Kidney (tissue), 14 donors: ENCODE results near the gene ANXA4. TPM values are rescaled to one million over a fixed set of nuclear protein-coding genes. Genes with fewer than 3 reads are reported as not detected.
A peak's percentile ranks its signal among the peaks of the same experiment; 100 is the strongest.
"Not testable (repeated sequence)": the region's sequence is repeated elsewhere in the genome, so short reads cannot be mapped to it uniquely, and the experiment has no call there.

Experiments
- DNase-seq, 5 donors: peaks; one replicate each; pipeline ENCODE4 v3.0.0-alpha.2; 2013 to 2020
- FAIRE-seq: peaks from 2 replicates; lab custom pipeline; 2012; peaks lifted over from hg19 to GRCh38; lab: Jason Lieb, UNC
- H3K27ac ChIP-seq, 2 donors: one replicate each; pipeline ENCODE4 v1.7.0; 2013; ENCODE audit warnings: low read depth in 2 of 2, low read length in 2 of 2, inconsistent platforms in 1 of 2
- H3K27me3 ChIP-seq: one replicate; pipeline ENCODE4 v1.7.1; 2013; ENCODE audit warnings: low read length, inconsistent platforms; ENCODE audit not compliant: control insufficient read depth, insufficient read depth
- H3K36me3 ChIP-seq, 3 donors: one replicate each; pipeline versions ENCODE4 v1.7.0 to v1.7.1; 2013; ENCODE audit warnings: low read length in 3 of 3, control low read depth in 1 of 3, inconsistent platforms in 1 of 3; ENCODE audit not compliant: insufficient read depth in 3 of 3, control insufficient read depth in 2 of 3
- H3K4me1 ChIP-seq, 3 donors: one replicate each; pipeline versions ENCODE4 v1.7.0 to v1.7.1; 2013; ENCODE audit warnings: low read length in 3 of 3, inconsistent platforms in 1 of 3, low read depth in 1 of 3; ENCODE audit not compliant: control insufficient read depth in 2 of 3, insufficient read depth in 2 of 3
- H3K4me3 ChIP-seq, 3 donors: one replicate each; pipeline versions ENCODE4 v1.7.0 to v1.8.1; 2013; ENCODE audit warnings: low read length in 3 of 3, control low read depth in 1 of 3, inconsistent platforms in 1 of 3
- H3K9ac ChIP-seq, 3 donors: one replicate each; pipeline versions ENCODE4 v1.7.0 to v1.7.1; 2013; ENCODE audit warnings: low read length in 3 of 3, control low read depth in 1 of 3, inconsistent platforms in 1 of 3
- H3K9me3 ChIP-seq, 3 donors: one replicate each; pipeline versions ENCODE4 v1.7.0 to v1.7.1; 2013; ENCODE audit warnings: low read length in 3 of 3, control low read depth in 1 of 3, inconsistent platforms in 1 of 3; ENCODE audit not compliant: control insufficient read depth in 2 of 3, insufficient read depth in 1 of 3
- CTCF ChIP-seq: IDR thresholded peaks from 3 replicates; pipeline ENCODE4 v1.5.1; 2012; ENCODE audit warnings: mild to moderate bottlenecking, moderate library complexity, borderline replicate concordance; ENCODE audit not compliant: insufficient read depth; ENCODE audit errors: extremely low read depth
- intact Hi-C: fragments of 100-400 bp; cut with DNase I; formaldehyde crosslinking; loops from one replicate; pipeline ENCODE4 v1.11.1; 2022
- polyA plus RNA-seq: library from polyadenylated mRNA; stranded (reverse); fragments of 350-450 nt; fragmentation: Illumina TruSeq; extraction: RNeasy Lipid Tissue Mini Kit (QIAGEN cat#74804); gene quantifications from one replicate; pipeline ENCODE4 v1.2.3, GENCODE V29; 2014; ENCODE audit warnings: low read depth, low replicate concordance; ENCODE audit not compliant: insufficient read depth
- total RNA-seq: library from RNA; stranded (reverse); fragmentation: NEBNext Ultra II Directional; extraction: Animal tissue kit (Norgen Biotek cat#: 25700); gene quantifications from one replicate; pipeline ENCODE4 v1.2.1, GENCODE V29; 2021
- donor health status: control.
- donor health status: control.
- donor health status: control.
- donor health status: control.
- donor health status: control.
- donor health status: DM: yes; HTN: yes; CAD: no.
- donor health status: Normal renal cell carcinoma (clear cell type).

ANXA4 gene
- total and polyA plus RNA-seq, 2 donors from 2014 or later, result 168 to 287 TPM

DNA sequence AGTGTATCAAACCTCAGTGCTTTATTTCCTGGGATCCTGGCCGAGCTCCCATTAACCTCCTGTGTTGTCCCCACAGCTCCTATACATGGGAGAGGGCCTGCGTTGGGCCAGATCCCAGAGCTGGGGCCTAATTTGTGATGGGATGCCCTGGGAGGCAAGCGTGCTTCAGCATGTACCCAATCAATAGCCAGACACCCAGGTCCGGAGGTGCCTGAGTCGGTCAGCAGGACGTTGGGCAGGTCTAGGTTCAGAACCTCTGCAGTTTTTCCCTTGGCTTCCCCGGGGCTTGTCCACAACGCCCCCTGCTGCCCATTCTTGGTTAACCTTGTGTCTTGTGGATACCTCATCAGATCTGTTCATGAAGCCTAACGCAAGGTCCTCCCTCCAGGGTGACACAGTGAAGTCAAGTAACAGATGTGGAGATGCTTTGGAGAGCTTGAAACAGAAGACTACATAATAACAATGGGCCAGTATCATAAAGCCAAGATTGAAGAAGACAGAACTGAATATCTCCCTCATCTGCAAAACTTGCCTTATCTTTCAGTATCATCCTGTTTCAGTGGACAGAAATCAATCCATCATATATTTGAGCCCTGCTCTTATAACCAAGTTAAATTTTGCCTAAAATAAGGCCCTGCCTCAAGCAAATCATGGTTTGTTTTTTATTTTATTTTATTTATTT lies 27.3 kb upstream of the ANXA4 start:
- intact Hi-C loops, result loop anchor here (10.0 kb wide), 1 partner anchor 150 kb away; no protein-coding TSS in a partner anchor
- FAIRE-seq, H3K9ac ChIP-seq: not testable (repeated sequence)

DNA sequence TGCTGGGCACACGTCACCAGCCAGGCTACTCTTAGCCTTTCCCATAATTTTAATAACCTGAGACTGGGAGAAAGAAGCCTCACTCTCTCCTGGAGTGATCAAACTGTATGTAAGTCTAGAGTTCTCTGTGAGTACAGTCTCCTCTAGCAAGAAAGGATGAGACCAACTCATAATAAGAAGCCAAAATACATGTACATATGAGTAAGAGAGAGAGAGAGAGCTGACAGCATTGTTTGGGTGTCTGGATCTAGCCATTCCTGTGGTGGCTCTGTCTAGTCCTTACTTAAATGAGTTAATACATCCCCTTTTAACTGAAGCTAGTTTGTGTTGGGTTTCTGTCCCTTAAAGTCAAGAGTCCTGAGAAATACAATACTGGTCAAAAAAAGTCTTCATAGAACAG lies 26.0 kb upstream of the ANXA4 start:
- DNase-seq (no peak), FAIRE-seq (no peak)
- no peak for TF ChIP-seq CTCF
- Histone ChIP-seq H3K9me3 (peaks cover 0 to 2% (median under 1%) of the 10 kb centered on the region in 3 donors), H3K4me3 (no peak overlapping the region), H3K27me3 (no peaks in the 10 kb centered on the region), H3K27ac (no peak overlapping the region), H3K4me1 (no peaks in the 10 kb centered on the region), H3K9ac (no peak overlapping the region), H3K36me3 (peaks cover 0 to 3% (median 0%) of the 10 kb centered on the region in 3 donors)
- intact Hi-C loops, result loop anchor here (10.0 kb wide), 1 partner anchor 151 kb away; no protein-coding TSS in a partner anchor

More for the DNA sequence above, 27.3 kb upstream of the ANXA4 start:
- H3K27ac ChIP-seq, H3K27me3 ChIP-seq, H3K4me1 ChIP-seq, H3K36me3 ChIP-seq, H3K9me3 ChIP-seq: not testable (repeated sequence)
- DNase-seq, result peak; percentile 79 to 89 (median 84)
- H3K4me3 ChIP-seq, result peak overlapping the region in 1 of 3 donors; percentile 36
- TF ChIP-seq CTCF, result peak; percentile 78

- intact Hi-C loops, result loop anchor here (10.0 kb wide), 1 partner anchor 152 kb away; no protein-coding TSS in a partner anchor
- Histone ChIP-seq H3K36me3 (peaks cover 0 to 3% (median 0%) of the 10 kb centered on the region in 3 donors), H3K9ac (no peak overlapping the region), H3K27me3 (no peaks in the 10 kb centered on the region), H3K27ac (no peak overlapping the region), H3K9me3 (peaks cover 0 to 2% (median 0%) of the 10 kb centered on the region in 3 donors), H3K4me3 (no peak overlapping the region), H3K4me1 (no peaks in the 10 kb centered on the region)
- FAIRE-seq (no peak), DNase-seq (no peak)
- TF ChIP-seq CTCF, result no peak
These were observed 25.3 kb upstream of the ANXA4 start for GRCh38 chr2:69716555-69717120.
